Skeletal muscle tissue (tissue), 4 donors: ENCODE measurements around the gene ANXA3. TPM values are rescaled to one million over a fixed set of nuclear protein-coding genes. Genes with fewer than 3 reads are reported as not detected.
A peak's percentile ranks its signal among the peaks of the same experiment; 100 is the strongest.

Experiments
- H3K27ac ChIP-seq: one replicate; pipeline ENCODE4 v1.7.0; 2013; ENCODE audit warnings: mild to moderate bottlenecking, low read depth, low read length, inconsistent platforms
- H3K27me3 ChIP-seq, 3 donors: one replicate each; pipeline ENCODE4 v1.7.0; 2013; ENCODE audit warnings: low read length in 3 of 3; ENCODE audit not compliant: control insufficient read depth in 3 of 3, insufficient read depth in 3 of 3
- H3K36me3 ChIP-seq, 3 donors: one replicate each; pipeline ENCODE4 v1.7.0; 2013; ENCODE audit warnings: low read length in 3 of 3; ENCODE audit not compliant: control insufficient read depth in 3 of 3, insufficient read depth in 3 of 3
- H3K4me1 ChIP-seq, 3 donors: one replicate each; pipeline ENCODE4 v1.7.0; 2013; ENCODE audit warnings: low read length in 3 of 3, mild to moderate bottlenecking in 3 of 3; ENCODE audit not compliant: control insufficient read depth in 3 of 3, insufficient read depth in 3 of 3
- H3K4me3 ChIP-seq, 3 donors: one replicate each; pipeline ENCODE4 v1.7.0; 2013; ENCODE audit warnings: low read length in 3 of 3
- H3K9ac ChIP-seq, 3 donors: one replicate each; pipeline ENCODE4 v1.7.0; 2013; ENCODE audit warnings: low read length in 3 of 3, mild to moderate bottlenecking in 3 of 3, moderate library complexity in 2 of 3, low read depth in 1 of 3
- H3K9me3 ChIP-seq, 3 donors: one replicate each; pipeline ENCODE4 v1.7.0; 2013; ENCODE audit warnings: low read length in 3 of 3; ENCODE audit not compliant: control insufficient read depth in 3 of 3
- total RNA-seq: library from RNA; depleted of rRNA; stranded (reverse); fragments of >200 nt; gene quantifications from one replicate; pipeline ENCODE4 v1.2.3, GENCODE V29; 2014
- donor health status: Osteomylitis.

The ANXA3 gene
- total RNA-seq, 1 donor from 2014 or later, result 14.6 TPM

GRCh38 chr4:78634011-78634664 lies 82.6 kb downstream of the ANXA3 start:
- H3K27ac ChIP-seq, result no peak overlapping the region
- no peaks in the 10 kb centered on the region for H3K4me1 ChIP-seq

GRCh38 chr4:78638337-78639172 lies 87.0 kb downstream of the ANXA3 start:
- Histone ChIP-seq H3K9ac (no peak overlapping the region), H3K27me3 (no peaks in the 10 kb centered on the region), H3K27ac (no peak overlapping the region), H3K4me3 (no peak overlapping the region), H3K36me3 (no peaks in the 10 kb centered on the region), H3K9me3 (no peaks in the 10 kb centered on the region), H3K4me1 (no peaks in the 10 kb centered on the region)

More at GRCh38 chr4:78634011-78634664, 82.6 kb downstream of the ANXA3 start:
- no peaks in the 10 kb centered on the region for H3K36me3 ChIP-seq
- no peaks in the 10 kb centered on the region for H3K27me3 ChIP-seq
- H3K9me3 ChIP-seq, result no peaks in the 10 kb centered on the region
- no peak overlapping the region for H3K9ac ChIP-seq
- H3K4me3 ChIP-seq, result no peak overlapping the region

GRCh38 chr4:78640714-78641113 lies 89.1 kb downstream of the ANXA3 start:
- Histone ChIP-seq H3K4me1 (peaks cover 5 to 6% (median 5%) of the 10 kb centered on the region in 3 donors), H3K27me3 (no peaks in the 10 kb centered on the region), H3K27ac (no peak overlapping the region), H3K9ac (no peak overlapping the region), H3K4me3 (no peak overlapping the region), H3K9me3 (no peaks in the 10 kb centered on the region), H3K36me3 (no peaks in the 10 kb centered on the region)

- Histone ChIP-seq H3K27ac (no peak overlapping the region), H3K4me1 (peaks cover 10 to 14% (median 13%) of the 10 kb centered on the region in 3 donors), H3K4me3 (no peak overlapping the region), H3K36me3 (no peaks in the 10 kb centered on the region), H3K9me3 (no peaks in the 10 kb centered on the region), H3K27me3 (no peaks in the 10 kb centered on the region), H3K9ac (no peak overlapping the region)
Measured at GRCh38 chr4:78642934-78643333, 91.4 kb downstream of the ANXA3 start.

GRCh38 chr4:78644063-78644691 lies 92.6 kb downstream of the ANXA3 start:
- Histone ChIP-seq H3K9me3 (no peaks in the 10 kb centered on the region), H3K9ac (no peak overlapping the region), H3K4me3 (no peak overlapping the region), H3K27ac (no peak overlapping the region), H3K27me3 (no peaks in the 10 kb centered on the region), H3K36me3 (no peaks in the 10 kb centered on the region), H3K4me1 (peaks cover 10 to 14% (median 13%) of the 10 kb centered on the region in 3 donors)

GRCh38 chr4:78644744-78645330 lies 93.3 kb downstream of the ANXA3 start:
- Histone ChIP-seq H3K4me1 (peaks cover 10 to 14% (median 13%) of the 10 kb centered on the region in 3 donors), H3K36me3 (no peaks in the 10 kb centered on the region), H3K9me3 (no peaks in the 10 kb centered on the region), H3K4me3 (peak overlapping the region in 1 of 3 donors; percentile 1), H3K27ac (peak overlapping the region; percentile 80), H3K9ac (no peak overlapping the region), H3K27me3 (no peaks in the 10 kb centered on the region)

GRCh38 chr4:78645853-78646757 lies 94.5 kb downstream of the ANXA3 start:
- H3K4me3 ChIP-seq, result peak overlapping the region in 1 of 3 donors; percentile 55

GRCh38 chr4:78647272-78647671 lies 95.7 kb downstream of the ANXA3 start:
- peaks cover 10 to 14% (median 13%) of the 10 kb centered on the region in 3 donors for H3K4me1 ChIP-seq
- H3K36me3 ChIP-seq, result no peaks in the 10 kb centered on the region
- no peaks in the 10 kb centered on the region for H3K9me3 ChIP-seq
- no peak overlapping the region for H3K27ac ChIP-seq
- H3K27me3 ChIP-seq, result no peaks in the 10 kb centered on the region
- no peak overlapping the region for H3K4me3 ChIP-seq
- no peak overlapping the region for H3K9ac ChIP-seq

More at GRCh38 chr4:78645853-78646757, 94.5 kb downstream of the ANXA3 start:
- Histone ChIP-seq H3K36me3 (no peaks in the 10 kb centered on the region), H3K9me3 (no peaks in the 10 kb centered on the region), H3K27me3 (no peaks in the 10 kb centered on the region), H3K27ac (peak overlapping the region; percentile 80), H3K9ac (peak overlapping the region in 2 of 3 donors; percentile 27 to 34), H3K4me1 (peaks cover 10 to 14% (median 13%) of the 10 kb centered on the region in 3 donors)
